Kidney epithelial cell (primary cell): ENCODE results near the gene SOX11. TPM values are rescaled to one million over a fixed set of nuclear protein-coding genes. Genes with fewer than 3 reads are reported as not detected.

ENCODE experiments used
- DNase-seq: peaks from one replicate; pipeline ENCODE4 v3.0.0-alpha.2; 2010; ENCODE audit warnings: low read depth
- H3K27me3 ChIP-seq: 2 replicates; pipeline ENCODE4 v1.6.0; 2011; ENCODE audit warnings: low read length; ENCODE audit not compliant: control insufficient read depth, insufficient read depth
- H3K36me3 ChIP-seq: 2 replicates; pipeline ENCODE4 v1.5.1; 2011; ENCODE audit warnings: low read length; ENCODE audit not compliant: control insufficient read depth, insufficient read depth
- H3K4me3 ChIP-seq: 2 replicates; pipeline ENCODE4 v1.5.1; 2011; ENCODE audit warnings: low read depth, mild to moderate bottlenecking, control low read depth, low read length
- total RNA-seq: library from RNA; depleted of rRNA; stranded (reverse); fragments of >200 nt; gene quantifications from 2 replicates; pipeline ENCODE4 v1.2.3, GENCODE V29; 2015
- TF ChIP-seq, protein P1 (sequence below): IDR thresholded peaks from 2 replicates; pipeline ENCODE4 v1.5.1; 2011; ENCODE audit warnings: mild to moderate bottlenecking, moderate library complexity, low read length, control low read depth, inconsistent platforms; ENCODE audit not compliant: insufficient read depth, poor library complexity, severe bottlenecking

The SOX11 gene
- total RNA-seq, 1 donor from 2014 or later = 81.7 TPM

DNA sequence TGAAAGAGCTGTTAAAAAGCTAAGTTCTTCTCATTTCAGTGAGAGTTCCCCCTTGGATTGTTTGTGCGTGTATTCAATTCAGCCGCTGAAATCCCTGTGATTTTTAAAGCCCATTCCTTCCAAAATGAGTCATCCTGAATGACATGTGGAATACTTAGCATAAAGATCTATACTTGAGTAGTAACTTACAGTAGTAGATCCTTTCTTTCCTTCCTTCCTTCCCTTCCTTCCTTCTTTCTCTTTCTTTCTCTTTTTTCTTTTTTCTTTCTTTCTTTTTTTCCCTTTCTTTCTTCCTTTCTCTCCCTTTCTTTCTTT, 18.2 kb upstream of the SOX11 start:
- TF ChIP-seq, protein P1, sequence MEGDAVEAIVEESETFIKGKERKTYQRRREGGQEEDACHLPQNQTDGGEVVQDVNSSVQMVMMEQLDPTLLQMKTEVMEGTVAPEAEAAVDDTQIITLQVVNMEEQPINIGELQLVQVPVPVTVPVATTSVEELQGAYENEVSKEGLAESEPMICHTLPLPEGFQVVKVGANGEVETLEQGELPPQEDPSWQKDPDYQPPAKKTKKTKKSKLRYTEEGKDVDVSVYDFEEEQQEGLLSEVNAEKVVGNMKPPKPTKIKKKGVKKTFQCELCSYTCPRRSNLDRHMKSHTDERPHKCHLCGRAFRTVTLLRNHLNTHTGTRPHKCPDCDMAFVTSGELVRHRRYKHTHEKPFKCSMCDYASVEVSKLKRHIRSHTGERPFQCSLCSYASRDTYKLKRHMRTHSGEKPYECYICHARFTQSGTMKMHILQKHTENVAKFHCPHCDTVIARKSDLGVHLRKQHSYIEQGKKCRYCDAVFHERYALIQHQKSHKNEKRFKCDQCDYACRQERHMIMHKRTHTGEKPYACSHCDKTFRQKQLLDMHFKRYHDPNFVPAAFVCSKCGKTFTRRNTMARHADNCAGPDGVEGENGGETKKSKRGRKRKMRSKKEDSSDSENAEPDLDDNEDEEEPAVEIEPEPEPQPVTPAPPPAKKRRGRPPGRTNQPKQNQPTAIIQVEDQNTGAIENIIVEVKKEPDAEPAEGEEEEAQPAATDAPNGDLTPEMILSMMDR = no peak
- peak overlapping the region; percentile 37 for H3K4me3 ChIP-seq
- DNase-seq = no peak
- no peaks in the 10 kb centered on the region for H3K36me3 ChIP-seq
- peaks cover 6% of the 10 kb centered on the region for H3K27me3 ChIP-seq

GRCh38 chr2:5677133-5677532, 15.1 kb upstream of the SOX11 start:
- peaks cover 6% of the 10 kb centered on the region for H3K27me3 ChIP-seq

GRCh38 chr2:5683471-5683870, 8.7 kb upstream of the SOX11 start:
- no peak for DNase-seq
- H3K36me3 ChIP-seq = no peaks in the 10 kb centered on the region
- no peaks in the 10 kb centered on the region for H3K27me3 ChIP-seq
- TF ChIP-seq, protein P1 = no peak
- H3K4me3 ChIP-seq = no peak overlapping the region

More at GRCh38 chr2:5677133-5677532, 15.1 kb upstream of the SOX11 start:
- no peaks in the 10 kb centered on the region for H3K36me3 ChIP-seq
- H3K4me3 ChIP-seq = no peak overlapping the region
- TF ChIP-seq, protein P1 = no peak
- no peak for DNase-seq

GRCh38 chr2:5685225-5685624, 7.0 kb upstream of the SOX11 start:
- TF ChIP-seq, protein P1 = no peak

GRCh38 chr2:5686068-5686467, 6.1 kb upstream of the SOX11 start:
- no peak for DNase-seq
- TF ChIP-seq, protein P1 = no peak
- H3K36me3 ChIP-seq = no peaks in the 10 kb centered on the region

More at GRCh38 chr2:5685225-5685624, 7.0 kb upstream of the SOX11 start:
- H3K4me3 ChIP-seq = no peak overlapping the region
- no peak for DNase-seq
- no peaks in the 10 kb centered on the region for H3K36me3 ChIP-seq
- no peaks in the 10 kb centered on the region for H3K27me3 ChIP-seq

DNA sequence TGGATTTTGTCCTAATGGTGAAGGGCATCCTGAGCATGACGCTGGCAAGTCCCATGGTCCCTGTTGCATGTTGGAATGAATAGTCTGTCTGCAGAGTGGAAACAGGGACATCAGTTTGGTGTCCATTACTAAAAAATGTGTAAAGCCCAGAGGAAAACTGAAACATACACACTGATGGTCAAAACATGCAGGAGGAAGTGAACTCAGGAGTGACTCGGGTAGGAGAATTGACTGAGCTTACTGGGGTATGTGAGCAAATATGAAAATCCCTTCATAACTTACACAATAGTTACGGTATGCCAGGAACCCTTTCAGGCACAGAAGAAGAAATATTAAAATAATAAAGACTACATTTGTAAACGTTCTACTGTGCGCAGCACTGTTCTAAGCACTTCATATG, 5.6 kb upstream of the SOX11 start:
- no peak overlapping the region for H3K4me3 ChIP-seq
- TF ChIP-seq, protein P1 = no peak
- no peaks in the 10 kb centered on the region for H3K27me3 ChIP-seq
- no peak for DNase-seq
- no peaks in the 10 kb centered on the region for H3K36me3 ChIP-seq

More at GRCh38 chr2:5686068-5686467, 6.1 kb upstream of the SOX11 start:
- Histone ChIP-seq H3K27me3 (no peaks in the 10 kb centered on the region), H3K4me3 (no peak overlapping the region)
